Tibial nerve (tissue), 4 donors: ENCODE measurements around the gene LDHD. TPM values are rescaled to one million over a fixed set of nuclear protein-coding genes. Genes with fewer than 3 reads are reported as not detected.

Source experiments
- DNase-seq, 2 donors: peaks; one replicate each; pipeline ENCODE4 v3.0.0-alpha.2; 2019; ENCODE audit warnings: low spot score in 2 of 2
- H3K27ac ChIP-seq, 4 donors: fragments of 200-600 bp; sonication (generic) in 3 of 4; one replicate each; pipeline ENCODE4 v1.5.1; 2017 to 2019; ENCODE audit warnings: mild to moderate bottlenecking in 1 of 4
- H3K27me3 ChIP-seq, 2 donors: fragments of 200-600 bp; sonication (generic) in 1 of 2; one replicate each; pipeline versions ENCODE4 v1.5.1 to v1.6.0; 2017 to 2019
- H3K36me3 ChIP-seq, 3 donors: fragments of 200-600 bp; sonication (generic); one replicate each; pipeline ENCODE4 v1.5.1; 2018 to 2019
- H3K4me1 ChIP-seq, 4 donors: fragments of 200-600 bp; sonication (generic) in 3 of 4; one replicate each; pipeline ENCODE4 v1.5.1; 2017 to 2019
- H3K4me3 ChIP-seq, 4 donors: fragments of 200-600 bp; sonication (generic) in 3 of 4; one replicate each; pipeline ENCODE4 v1.5.1; 2017 to 2019; ENCODE audit warnings: mild to moderate bottlenecking in 1 of 4, moderate library complexity in 1 of 4
- H3K9me3 ChIP-seq, 4 donors: fragments of 200-600 bp; sonication (generic) in 3 of 4; one replicate each; pipeline ENCODE4 v1.5.1; 2017 to 2019
- CTCF ChIP-seq, 5 experiments: fragments of 200-600 bp in 3 of 5; fragments of 450-650 bp in 2 of 5; sonication (generic) in 3 of 5; IDR thresholded peaks; one replicate each; pipeline ENCODE4 v1.5.1; 2016 to 2019; ENCODE audit warnings: antibody characterized with exemption in 5 of 5, mild to moderate bottlenecking in 3 of 5, moderate library complexity in 2 of 5
- EP300 ChIP-seq, 2 donors: sonication (generic); formaldehyde crosslinking; IDR thresholded peaks; one replicate each; pipeline ENCODE4 v1.6.1; 2017; ENCODE audit warnings: antibody characterized with exemption in 2 of 2, mild to moderate bottlenecking in 1 of 2
- POLR2A ChIP-seq, 2 donors: fragments of 450-650 bp; IDR thresholded peaks; one replicate each; pipeline ENCODE4 v1.6.1; 2017; ENCODE audit warnings: antibody characterized with exemption in 2 of 2, mild to moderate bottlenecking in 2 of 2, moderate library complexity in 2 of 2
- WGBS, 2 donors: methylation state at CpG; one replicate each; pipeline ENCODE4 v1.1.5; 2018; 5-methylcytosine and 5-hydroxymethylcytosine counted together
- total RNA-seq, 4 donors: library from RNA; depleted of rRNA; stranded (reverse); fragments of >200 nt; gene quantifications; one replicate each; pipeline ENCODE4 v1.1.0, GENCODE V29; 2016

LDHD gene
- 10 to 100 TPM; 20.1 to 48.7 (median 27.7) TPM for total RNA-seq

- H3K27me3 ChIP-seq: no peaks in the 10 kb centered on the region
- peak; percentile 73 to 79 for DNase-seq
- WGBS, 2 donors: 23 to 37% methylated on average over 9 to 15 of the region's 15 CpGs
- H3K36me3 ChIP-seq: peaks cover 0 to 21% (median 0%) of the 10 kb centered on the region in 3 donors
- H3K9me3 ChIP-seq: peaks cover 0 to 3% (median under 1%) of the 10 kb centered on the region in 4 donors
- peaks cover 0 to 43% (median 9%) of the 10 kb centered on the region in 4 donors for H3K4me1 ChIP-seq
- TF ChIP-seq POLR2A (IDR thresholded peaks at IDR 0.05) (peak; percentile 36 to 64), CTCF (IDR thresholded peaks at IDR 0.05) (peak in 2 of 5 experiments; percentile 13 to 24), EP300 (IDR thresholded peaks at IDR 0.05) (peak; percentile 57 to 93)
- H3K27ac ChIP-seq: peak within 1 kb of the TSS; percentile 67 to 90 (median 74)
- H3K4me3 ChIP-seq: peak within 1 kb of the TSS; percentile 50 to 66 (median 52)
These were observed at the start of gene LDHD for GRCh38 chr16:75116081-75116910. Gene LDHD, minus strand, starts transcription at chr16:75116780. Its CDS starts 60 bp downstream, at chr16:75116720.

- Histone ChIP-seq H3K27me3 (no peaks in the 10 kb centered on the region), H3K36me3 (peaks cover 0 to 76% (median 0%) of the 10 kb centered on the region in 3 donors), H3K27ac (no peak overlapping the region), H3K9me3 (peaks cover 0 to 6% (median 0%) of the 10 kb centered on the region in 4 donors), H3K4me3 (no peak overlapping the region), H3K4me1 (no peaks in the 10 kb centered on the region)
- TF ChIP-seq POLR2A (IDR thresholded peaks at IDR 0.05): no peak
- no peak for TF ChIP-seq CTCF (IDR thresholded peaks at IDR 0.05)
- TF ChIP-seq EP300 (IDR thresholded peaks at IDR 0.05): no peak
- WGBS, 2 donors: 93 to 94% methylated on average over 1 of the region's 1 CpG
- no peak for DNase-seq
These were observed 43.8 kb upstream of the LDHD start for GRCh38 chr16:75160386-75160785.

- peaks cover 0 to 37% (median 4%) of the 10 kb centered on the region in 4 donors for H3K9me3 ChIP-seq
- no peak for DNase-seq
- H3K4me1 ChIP-seq: peaks cover 0 to 11% (median 3%) of the 10 kb centered on the region in 4 donors
- H3K36me3 ChIP-seq: peaks cover 0 to 68% (median 0%) of the 10 kb centered on the region in 3 donors
- H3K4me3 ChIP-seq: no peak overlapping the region
- TF ChIP-seq EP300 (IDR thresholded peaks at IDR 0.05) (no peak), CTCF (IDR thresholded peaks at IDR 0.05) (no peak), POLR2A (IDR thresholded peaks at IDR 0.05) (no peak)
- no peak overlapping the region for H3K27ac ChIP-seq
- no peaks in the 10 kb centered on the region for H3K27me3 ChIP-seq
These were observed 36.1 kb upstream of the LDHD start for GRCh38 chr16:75152635-75153034.

GRCh38 chr16:75151798-75152197 lies 35.2 kb upstream of the LDHD start:
- no peak overlapping the region for H3K4me3 ChIP-seq
- H3K36me3 ChIP-seq: peaks cover 0 to 60% (median 0%) of the 10 kb centered on the region in 3 donors
- no peaks in the 10 kb centered on the region for H3K27me3 ChIP-seq
- peaks cover 0 to 37% (median 4%) of the 10 kb centered on the region in 4 donors for H3K9me3 ChIP-seq
- peaks cover 0 to 11% (median 3%) of the 10 kb centered on the region in 4 donors for H3K4me1 ChIP-seq
- H3K27ac ChIP-seq: no peak overlapping the region
- no peak for TF ChIP-seq CTCF (IDR thresholded peaks at IDR 0.05)
- TF ChIP-seq EP300 (IDR thresholded peaks at IDR 0.05): no peak
- no peak for TF ChIP-seq POLR2A (IDR thresholded peaks at IDR 0.05)
- WGBS, 2 donors: 49 to 65% methylated on average over 2 of the region's 2 CpGs
- DNase-seq: no peak
